Measurements from ENCODE around the gene CALCOCO1.
"Not testable (repeated sequence)": the region's sequence is repeated elsewhere in the genome, so short reads cannot be mapped to it uniquely, and the experiment has no call there.

The CALCOCO1 gene, protein sequence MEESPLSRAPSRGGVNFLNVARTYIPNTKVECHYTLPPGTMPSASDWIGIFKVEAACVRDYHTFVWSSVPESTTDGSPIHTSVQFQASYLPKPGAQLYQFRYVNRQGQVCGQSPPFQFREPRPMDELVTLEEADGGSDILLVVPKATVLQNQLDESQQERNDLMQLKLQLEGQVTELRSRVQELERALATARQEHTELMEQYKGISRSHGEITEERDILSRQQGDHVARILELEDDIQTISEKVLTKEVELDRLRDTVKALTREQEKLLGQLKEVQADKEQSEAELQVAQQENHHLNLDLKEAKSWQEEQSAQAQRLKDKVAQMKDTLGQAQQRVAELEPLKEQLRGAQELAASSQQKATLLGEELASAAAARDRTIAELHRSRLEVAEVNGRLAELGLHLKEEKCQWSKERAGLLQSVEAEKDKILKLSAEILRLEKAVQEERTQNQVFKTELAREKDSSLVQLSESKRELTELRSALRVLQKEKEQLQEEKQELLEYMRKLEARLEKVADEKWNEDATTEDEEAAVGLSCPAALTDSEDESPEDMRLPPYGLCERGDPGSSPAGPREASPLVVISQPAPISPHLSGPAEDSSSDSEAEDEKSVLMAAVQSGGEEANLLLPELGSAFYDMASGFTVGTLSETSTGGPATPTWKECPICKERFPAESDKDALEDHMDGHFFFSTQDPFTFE

DNA sequence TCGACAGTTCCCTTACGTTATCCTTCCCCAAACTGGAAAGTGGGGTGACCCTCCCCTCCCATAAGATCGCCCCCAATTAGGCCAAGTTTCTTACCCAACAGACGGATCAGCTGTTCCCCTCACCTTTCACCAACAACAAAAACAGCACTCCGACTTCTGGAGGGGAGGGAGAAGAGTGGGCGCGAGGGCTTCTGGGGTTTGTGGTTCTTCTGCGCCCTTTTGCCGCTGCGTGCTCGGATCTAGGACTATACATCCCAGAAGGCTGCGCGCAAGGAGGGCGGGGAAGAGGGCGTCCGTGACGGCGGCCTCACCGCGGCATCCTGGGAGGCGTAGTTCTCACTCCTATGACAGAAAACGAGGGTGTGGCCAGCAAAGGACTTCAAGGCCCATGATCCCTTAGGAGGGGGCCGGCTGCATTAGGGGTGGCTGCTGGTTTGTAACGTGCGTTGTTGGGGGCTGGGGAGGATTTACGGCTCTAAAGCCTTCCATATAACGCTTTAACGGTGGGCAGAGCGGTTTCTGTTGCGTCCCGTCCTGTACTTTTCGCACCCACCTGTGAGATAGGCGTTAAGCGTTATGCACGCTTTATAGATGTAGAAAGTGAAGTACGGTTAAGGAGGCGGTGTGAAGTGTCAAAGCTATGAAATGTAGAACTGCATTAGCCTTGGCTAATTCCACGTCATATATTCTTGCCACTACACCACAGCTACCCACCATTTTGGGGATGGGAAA lies at the start of gene CALCOCO1:
Gene CALCOCO1, minus strand, starts transcription at position 143 of the 732 bp plus-strand sequence. CDS start 2,210 bp downstream, outside the sequence.
- peak; percentile 99 for DNase-seq

DNA sequence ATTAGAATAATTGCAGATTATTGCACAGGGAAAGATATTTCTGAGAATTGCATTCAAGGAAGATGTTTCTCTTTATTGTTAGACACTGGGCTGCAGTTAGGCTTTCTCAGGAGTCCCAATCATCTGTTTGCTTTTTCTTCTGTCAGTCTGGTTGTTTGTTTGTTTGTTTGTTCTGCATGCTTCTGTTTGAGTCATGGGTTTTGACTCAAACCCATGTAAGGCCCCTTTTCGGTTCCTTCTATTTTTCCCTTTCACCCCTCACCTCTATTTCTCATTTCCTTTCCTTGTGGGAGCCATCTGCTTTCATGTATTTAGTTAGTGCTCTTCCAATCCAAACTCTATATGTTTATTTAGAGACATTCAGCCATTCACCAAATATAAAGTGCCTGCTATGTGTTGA lies 49.6 kb upstream of the CALCOCO1 start:
- no peak for DNase-seq

DNA sequence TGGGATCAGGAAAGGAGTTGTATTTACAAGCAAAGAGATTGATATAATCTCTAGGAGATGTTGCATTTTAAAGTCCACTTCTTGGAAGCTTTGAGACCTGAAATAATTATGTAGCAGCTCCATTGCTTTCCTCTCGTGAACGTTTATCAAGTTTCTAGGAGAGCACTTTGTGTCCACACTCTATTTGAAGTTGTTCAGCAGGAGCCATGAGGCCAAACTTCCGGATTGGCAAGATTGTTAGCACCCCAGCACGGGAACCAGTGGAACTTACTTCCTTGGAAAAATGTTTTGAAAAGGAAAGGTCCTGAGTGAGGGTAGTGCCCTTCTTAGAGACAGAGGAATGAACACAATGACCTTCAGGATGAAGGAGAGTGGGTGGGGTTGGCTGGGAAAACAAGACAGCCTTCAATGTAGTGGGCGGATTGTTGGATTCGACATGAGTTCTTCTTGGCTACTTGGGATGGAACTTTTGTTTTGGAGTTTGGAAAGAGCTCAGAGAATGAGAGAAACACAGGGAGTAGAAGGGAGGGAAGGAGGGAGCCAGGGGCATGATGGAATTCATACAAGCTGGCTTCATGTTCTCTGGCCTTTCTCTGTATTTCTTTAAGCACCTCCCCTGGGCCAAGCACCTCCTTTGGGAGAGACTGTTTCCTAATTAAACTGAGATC lies 48.4 kb upstream of the CALCOCO1 start:
- DNase-seq: peak; percentile 55

DNA sequence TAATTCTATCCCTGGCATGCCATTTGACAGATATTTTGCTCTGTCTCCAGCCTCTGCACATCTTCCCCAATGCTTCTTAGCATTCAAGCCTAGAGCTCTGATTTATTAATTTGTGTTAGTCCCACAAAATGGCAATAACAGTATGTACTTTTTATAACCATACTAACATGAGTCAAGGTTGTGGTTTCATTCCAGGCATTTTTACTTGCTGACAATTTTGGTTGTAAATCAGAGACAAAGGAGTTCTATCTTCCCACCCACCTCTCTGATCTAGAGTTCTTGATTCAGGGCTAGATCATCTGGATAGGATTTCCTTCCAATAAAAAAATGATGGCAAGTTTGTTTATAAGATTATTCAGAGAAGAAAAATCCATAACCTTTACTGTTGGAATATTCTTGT lies 43.0 kb upstream of the CALCOCO1 start:
- no peak for DNase-seq

DNA sequence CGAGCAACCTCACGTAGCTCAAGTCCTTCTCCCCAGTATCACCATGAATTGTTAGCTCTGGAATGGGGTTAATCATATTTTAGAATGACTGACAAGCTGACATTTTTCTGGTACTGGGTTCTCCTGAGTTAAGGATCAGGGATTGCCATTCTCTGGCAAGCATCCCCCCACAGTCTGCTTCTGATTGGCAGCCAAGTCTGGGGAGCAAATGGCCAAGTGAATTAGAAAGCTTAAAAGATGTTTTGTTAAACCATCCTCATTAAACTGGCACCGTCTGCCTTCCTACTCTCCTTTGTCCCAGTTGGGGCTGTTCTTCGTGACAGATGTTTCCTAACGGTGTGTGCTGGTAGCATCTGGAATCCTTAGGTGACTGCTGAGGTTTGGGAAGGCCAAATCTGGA lies 41.7 kb upstream of the CALCOCO1 start:
- DNase-seq: no peak

DNA sequence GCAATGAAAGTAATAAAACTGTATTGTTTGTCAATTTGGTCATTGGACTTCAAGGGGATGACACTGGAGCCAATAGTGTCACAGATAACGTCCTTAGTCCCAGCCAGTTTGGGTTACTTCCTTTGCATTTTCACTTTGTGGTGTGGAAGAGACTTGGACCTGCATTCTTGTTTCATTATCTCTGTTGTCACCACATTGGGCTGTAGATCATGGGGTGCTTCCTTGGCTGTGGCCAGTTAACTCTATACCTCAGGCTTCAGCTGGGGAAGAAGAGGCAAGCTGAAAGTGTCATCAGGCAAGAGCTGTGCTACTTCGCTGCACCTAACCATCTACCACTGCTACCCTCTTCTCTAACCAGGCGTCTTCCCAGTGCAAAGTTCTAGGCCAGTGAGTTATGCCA lies 39.6 kb upstream of the CALCOCO1 start:
- no peak for DNase-seq

DNA sequence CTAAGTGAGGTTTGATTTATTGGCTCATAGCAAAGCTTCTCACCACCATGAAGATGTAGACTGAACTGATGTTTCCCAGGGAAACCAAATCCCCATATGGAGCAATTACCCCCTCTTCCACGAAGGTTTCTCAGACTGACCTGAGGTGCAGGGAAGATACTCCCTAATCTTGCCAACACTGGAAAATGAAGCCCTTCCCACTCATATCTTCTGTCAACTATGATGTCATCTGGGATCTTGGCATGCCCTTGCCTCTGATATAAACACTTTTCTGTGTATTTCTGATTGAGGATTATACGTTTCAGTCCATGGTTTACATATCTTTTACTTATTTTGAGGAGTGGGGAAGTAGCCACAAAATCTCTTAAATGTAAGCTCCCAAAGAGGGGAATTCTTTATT lies 38.6 kb upstream of the CALCOCO1 start:
- DNase-seq: no peak

DNA sequence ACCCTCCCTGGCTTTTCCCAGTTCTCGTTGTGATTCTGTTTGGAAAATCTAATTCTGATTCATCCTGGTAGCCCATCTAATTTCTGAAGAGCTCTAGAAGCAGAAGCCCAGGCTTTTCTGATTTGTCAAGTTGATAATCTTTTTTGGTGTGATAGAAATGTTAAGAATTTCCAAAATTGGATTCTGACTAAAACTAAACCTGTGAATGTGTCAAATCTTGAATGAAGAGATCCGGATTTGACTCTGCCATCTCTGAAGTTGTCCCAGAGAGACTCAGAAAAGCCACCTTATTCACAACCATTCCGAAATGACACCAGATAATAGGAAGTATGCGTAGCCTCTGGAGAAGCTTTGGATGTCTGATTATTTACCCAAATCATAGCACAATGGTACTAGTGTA lies 37.4 kb upstream of the CALCOCO1 start:
- DNase-seq: no peak

DNA sequence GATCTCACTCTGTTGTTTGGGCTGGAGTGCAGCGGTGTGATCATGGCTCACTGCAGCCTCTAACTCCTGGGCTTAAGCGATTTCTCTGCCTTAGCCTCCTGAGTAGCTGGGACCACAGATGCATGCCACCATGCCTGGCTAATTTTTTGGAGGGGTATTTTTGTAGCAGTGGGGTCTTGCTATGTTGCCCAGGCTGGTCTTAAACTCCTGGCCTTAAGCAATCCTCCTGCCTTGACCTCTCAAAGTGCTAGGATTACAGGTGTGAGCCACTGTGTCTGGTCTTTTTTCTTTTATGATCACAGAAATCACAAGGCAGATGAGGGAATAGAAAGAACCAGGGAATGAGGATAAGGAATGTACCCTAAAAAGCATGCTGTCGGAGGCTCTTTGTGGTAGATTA lies 35.5 kb upstream of the CALCOCO1 start:
- not testable (repeated sequence) for DNase-seq

DNA sequence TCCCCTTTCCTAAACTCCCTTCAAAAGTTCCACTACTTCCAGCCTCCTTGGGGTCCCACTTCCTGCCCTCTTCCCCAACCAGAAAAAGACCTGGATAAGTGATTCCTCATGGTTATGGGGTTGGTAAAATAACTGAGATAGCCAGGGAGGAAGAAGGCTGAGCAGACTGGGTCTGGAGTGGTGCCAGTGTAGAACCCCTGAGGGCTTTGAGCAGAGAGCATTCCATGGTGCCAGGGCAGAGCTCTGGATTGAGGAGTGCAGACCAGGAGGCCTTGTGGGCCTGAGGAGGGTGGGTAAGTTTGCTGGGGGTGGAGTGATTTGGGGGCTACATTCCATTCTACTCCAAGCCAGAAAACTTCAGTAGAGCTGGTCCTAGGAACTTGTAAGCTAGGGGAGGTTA lies 34.1 kb upstream of the CALCOCO1 start:
- no peak for DNase-seq

DNA sequence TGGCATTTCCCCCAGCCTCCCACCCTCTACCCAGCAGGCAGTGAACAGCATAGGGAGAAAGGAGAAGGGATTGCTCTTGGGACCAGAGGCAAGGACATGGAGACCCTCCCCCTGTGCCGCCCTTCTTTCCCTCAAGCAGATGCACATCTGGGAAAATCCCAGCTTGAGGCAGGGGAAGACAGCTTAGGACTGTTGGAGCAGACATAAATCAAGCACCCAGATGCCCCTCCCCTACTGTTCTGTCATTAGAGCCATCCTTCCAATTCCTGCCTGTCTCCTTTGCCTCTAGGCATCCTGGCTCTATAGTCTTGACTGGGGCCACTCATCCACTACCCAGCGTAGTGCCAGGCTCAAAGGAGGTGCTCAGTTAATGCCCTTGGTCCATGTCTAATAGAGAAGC lies 32.0 kb upstream of the CALCOCO1 start:
- DNase-seq: no peak

DNA sequence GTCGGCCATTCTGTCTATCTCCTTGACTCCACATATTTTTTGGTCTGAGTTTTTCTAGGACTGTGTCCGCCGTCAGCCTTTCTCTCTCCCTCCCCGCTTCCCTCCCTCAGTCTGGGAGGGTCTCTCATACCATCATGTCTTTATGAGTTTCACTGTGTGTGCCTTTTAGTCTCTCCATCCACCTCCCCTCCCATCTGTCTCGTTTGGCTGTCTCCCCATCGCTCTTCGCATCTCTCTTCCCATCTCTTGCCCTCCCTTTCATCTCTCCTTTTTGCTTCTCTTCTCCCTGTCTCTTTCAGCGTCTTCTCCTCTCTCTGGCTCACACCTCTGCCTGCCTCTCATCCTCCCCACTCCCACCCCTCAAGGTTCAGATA lies 31.5 kb upstream of the CALCOCO1 start:
- no peak for DNase-seq

DNA sequence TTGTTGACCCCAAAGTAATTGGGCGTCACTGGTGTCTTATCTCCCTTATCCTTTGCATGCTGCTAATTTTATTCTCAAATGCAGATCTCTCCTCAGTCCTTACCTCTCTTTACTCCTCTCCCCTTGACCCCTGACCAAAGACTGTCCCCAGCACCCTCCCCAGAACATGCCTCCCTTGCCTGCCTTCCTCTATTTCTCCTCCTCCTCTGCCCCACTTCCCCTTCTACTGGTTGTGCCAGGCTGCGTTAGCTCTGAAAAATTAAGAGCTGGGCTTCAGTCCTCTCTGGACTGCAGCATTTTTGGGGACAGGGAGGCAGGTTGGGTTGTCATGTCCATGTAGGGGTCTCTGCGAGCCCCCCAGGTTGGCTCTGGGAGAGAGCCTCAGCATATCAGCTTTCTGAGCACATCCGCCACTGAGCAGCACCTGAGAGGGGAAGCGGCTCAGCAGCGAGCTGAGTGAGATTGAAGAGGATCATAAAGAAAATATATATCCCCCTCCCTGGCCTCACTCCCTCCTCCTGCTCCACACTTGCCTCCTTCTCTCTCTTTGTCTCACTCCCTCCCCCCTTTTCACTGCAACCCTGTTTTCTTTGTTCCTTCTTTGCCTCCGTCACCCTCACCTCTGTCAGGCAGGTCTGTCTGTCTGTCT lies 31.0 kb upstream of the CALCOCO1 start:
- no peak for DNase-seq

DNA sequence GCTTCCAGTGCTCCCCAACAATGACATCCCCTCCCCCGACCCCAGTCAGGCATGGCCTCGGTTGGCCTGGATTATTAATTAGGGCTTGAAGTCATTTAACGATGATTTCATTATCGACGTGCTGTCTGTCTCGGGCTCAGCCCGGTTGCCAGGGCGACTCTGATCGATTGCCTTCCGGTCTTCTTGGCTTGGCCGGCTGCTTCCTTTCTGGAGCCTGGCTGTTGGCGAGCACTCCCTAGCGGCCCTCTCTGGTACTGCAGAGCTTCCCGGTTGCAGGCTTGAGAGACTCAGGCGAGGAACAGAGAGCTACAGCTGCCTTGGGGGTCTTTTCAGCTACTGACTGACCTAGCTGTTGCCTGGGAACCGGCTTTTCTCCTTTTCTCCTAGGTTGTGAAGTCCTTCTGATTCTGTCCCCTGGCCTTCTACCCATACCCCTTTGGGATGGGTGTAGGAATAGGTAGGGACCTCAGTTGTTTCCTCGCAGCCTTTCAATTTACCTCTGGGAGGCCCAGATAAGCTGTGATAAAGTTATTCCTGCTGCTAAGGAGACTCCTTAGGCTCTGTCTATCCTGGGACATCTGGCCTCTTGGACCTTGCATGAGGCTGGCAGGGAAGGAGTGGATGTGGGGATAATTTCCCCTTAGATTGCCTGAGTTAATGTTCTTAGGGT lies 30.0 kb upstream of the CALCOCO1 start:
- peak; percentile 82 for DNase-seq

DNA sequence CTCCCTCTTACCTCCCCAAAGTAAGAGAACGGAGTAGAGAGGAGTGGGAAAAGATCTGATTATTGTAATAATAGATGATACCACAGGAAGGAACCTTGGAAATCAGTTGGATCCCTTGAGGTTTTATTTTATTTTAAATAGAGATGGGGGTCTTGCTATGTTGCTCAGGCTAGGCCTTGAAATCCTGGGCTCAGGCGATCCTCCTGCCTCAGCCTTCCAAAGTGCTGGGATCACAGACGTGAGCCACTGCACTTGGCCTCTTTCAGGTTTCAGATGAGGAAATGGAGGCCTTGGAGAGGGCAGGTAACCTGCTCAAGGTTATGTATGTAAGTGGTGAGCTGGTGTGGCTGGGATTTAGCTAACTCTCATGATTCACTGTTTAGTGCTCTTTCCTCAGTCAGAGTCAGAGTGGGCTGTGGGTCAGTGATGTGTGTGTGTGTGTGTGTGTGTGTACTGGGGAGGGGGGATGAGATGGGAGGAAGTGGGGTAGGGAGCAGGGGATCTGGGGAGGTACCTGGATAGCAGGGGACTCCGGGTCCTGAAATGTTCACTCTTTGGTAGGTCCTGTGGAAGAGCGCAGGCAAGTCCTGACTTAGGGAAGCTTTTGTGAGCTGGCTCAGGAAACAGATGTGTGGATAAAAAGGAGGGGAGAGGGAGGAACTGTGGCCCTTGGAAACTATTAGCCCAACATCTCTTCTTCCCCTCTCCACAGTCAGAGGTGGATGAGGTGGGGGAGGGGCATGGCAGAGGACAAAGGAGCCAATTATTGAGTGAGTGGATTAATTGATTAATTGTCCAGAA lies 29.2 kb upstream of the CALCOCO1 start:
- no peak for DNase-seq

DNA sequence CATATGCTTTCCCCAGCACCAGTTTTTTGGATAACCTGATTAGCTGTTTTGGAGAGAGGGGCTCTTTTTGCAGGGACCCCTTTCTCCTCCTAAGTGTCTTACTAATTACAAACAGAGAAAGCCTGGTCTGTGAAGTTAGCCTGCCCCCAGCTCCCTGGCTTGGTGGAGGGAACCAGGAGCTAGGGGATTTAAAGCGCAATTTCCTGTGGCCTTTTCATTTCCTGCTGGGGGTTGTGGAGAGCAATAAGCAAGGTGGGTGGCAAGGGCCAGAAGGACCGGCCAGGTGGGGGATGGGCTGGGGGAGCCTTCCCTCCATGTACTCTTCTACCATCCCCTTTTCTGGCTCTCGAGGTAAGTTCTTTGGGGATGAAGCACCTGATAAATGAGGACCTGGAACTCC lies 28.6 kb upstream of the CALCOCO1 start:
- DNase-seq: no peak

DNA sequence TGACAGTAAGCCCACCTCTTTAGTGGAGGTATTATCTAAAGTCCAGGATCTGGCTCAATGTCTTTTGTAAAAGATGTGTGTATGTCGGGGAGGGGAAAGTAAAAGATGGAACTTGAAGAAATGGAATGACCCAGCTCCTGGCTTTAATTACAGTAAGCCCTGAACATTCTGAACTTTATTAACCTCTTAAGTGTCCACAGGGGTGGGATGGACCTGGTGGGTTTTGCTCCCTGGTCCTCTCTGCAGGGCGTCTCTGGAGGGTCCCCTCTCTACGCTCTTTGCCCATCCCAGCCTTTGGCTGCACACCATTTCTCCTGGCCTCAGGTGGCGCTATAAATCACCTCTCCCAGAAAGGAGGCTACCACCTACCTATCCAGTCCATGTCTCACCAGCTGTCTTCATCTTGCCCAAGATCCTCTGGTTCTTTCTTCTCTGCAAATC lies 28.2 kb upstream of the CALCOCO1 start:
- no peak for DNase-seq

DNA sequence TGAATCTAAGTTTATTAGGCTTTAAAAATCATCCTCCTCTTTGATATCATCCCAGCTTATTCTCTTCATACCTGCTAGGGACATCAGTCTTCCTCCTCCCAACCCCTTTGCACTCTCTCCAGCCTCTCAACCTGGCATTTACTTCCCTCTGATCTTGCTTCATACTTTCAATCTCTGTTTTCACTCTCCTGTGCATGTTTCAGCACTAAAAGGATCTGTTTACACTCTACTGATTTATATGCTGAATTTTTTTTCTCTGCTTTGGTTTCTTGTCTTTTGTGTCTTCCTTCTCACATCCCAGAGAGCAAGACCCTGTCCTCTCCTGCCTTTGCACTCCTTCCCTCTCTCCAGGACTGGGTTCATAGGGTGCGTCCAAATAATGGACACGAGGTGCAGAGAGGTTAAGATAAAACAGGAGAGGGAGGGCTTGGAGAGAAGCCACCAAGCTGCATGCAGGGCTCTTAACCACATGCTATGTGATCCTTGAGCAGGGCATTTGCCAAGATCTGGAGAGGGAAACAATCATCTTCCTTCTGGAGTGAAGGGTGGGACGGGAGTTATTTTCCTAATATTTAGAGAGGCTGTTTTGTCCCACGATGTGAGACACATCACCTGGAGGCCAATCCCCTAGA lies 27.5 kb upstream of the CALCOCO1 start:
- no peak for DNase-seq

DNA sequence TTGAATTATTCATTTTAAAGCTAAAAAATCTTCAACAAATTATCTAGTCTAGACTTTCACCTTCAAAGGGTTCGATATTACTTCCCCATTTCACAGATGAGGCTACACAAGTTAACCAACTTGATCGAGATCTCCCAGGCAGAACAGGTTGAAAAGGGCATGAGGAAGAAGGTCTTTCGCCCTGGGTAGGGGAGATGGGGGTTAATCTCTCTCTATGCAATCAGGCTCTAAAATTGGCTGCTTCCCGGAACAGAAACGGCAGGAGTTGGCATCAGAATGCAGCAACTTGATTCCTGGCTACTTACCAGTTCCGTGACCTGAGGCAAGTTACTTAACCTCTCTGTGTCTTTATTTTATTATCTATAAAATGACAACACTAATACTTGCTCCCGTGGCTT lies 26.9 kb upstream of the CALCOCO1 start:
- no peak for DNase-seq

DNA sequence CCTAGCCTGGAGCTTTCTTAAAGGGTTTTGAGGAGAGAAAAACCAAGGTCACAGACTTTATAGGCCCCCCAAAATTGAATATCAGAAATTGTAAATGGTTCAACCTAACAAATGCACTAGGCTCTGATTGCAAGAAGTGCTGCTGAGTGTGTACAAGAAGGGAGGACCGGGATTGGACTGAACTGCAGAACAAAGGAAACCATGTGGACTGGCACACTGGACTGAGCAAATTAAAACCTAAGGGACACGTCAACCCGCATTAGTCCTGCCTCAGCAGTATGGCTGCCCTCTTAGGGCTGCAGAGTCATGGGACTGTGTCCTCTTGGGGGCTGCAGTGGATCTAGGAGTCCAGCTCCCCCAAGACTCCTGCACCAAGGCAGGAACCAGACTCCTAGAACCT lies 25.4 kb upstream of the CALCOCO1 start:
- DNase-seq: no peak

DNA sequence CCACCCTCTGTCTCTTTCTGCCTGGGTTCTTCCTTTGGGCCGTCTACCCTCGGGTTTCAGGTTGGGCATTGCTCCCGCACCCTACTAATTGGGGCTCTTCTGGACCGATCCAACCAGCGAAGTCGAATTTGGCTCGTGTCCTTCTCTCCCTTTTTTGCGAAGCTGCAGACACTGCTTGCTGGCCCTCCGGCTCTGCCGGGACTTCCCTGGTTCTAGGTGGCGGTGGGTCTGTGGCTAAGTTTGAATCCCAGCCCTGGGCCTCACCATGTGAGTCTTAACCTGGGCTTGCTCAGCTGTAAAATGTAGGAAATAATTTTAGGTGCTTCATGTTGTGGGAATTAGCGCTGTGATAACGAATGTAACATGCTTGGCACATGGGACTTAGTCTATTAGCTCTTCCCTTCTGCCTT lies 24.9 kb upstream of the CALCOCO1 start:
- no peak for DNase-seq

Measured in right hindlimb (tissue), 1 donor.